Astrocyte (in vitro differentiated cells and primary cell): ENCODE data around the gene ADAMTS16.

Experiments used
- EZH2 ChIP-seq: IDR thresholded peaks from 2 replicates; pipeline ENCODE4 v1.6.1; 2012; ENCODE audit warnings: mild to moderate bottlenecking, low read length, inconsistent platforms; ENCODE audit not compliant: insufficient read depth
- TF ChIP-seq, protein P1 (sequence below): IDR thresholded peaks from 2 replicates; pipeline ENCODE4 v1.5.1; 2011; ENCODE audit warnings: low read depth, mild to moderate bottlenecking, inconsistent platforms, low read length, moderate library complexity; ENCODE audit not compliant: insufficient read depth

DNA sequence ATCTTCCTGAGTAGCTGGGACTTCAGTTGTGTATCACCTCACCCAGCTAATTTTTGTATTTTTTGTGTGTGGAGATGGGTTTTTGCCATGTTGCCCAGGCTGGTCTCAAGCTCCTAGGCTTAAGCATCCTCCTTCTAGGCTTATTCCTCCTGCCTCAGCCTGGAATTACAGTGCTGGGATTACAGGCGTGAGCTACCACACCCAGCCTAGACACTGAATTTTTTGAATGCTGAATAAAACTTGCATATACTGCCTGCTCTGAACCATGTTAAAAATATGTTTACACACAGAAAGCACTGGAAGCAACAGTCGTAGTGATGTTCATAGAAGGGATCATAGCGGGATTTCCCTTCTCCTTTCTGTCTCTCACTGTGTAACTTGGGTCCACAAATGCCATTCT, 161.0 kb downstream of the ADAMTS16 start:
- TF ChIP-seq, protein P1, sequence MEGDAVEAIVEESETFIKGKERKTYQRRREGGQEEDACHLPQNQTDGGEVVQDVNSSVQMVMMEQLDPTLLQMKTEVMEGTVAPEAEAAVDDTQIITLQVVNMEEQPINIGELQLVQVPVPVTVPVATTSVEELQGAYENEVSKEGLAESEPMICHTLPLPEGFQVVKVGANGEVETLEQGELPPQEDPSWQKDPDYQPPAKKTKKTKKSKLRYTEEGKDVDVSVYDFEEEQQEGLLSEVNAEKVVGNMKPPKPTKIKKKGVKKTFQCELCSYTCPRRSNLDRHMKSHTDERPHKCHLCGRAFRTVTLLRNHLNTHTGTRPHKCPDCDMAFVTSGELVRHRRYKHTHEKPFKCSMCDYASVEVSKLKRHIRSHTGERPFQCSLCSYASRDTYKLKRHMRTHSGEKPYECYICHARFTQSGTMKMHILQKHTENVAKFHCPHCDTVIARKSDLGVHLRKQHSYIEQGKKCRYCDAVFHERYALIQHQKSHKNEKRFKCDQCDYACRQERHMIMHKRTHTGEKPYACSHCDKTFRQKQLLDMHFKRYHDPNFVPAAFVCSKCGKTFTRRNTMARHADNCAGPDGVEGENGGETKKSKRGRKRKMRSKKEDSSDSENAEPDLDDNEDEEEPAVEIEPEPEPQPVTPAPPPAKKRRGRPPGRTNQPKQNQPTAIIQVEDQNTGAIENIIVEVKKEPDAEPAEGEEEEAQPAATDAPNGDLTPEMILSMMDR, result no peak
- TF ChIP-seq EZH2, result no peak
